HG02970 (cell line): ENCODE measurements around the gene HLA-A.
"Not testable (repeated sequence)": the region's sequence is repeated elsewhere in the genome, so short reads cannot be mapped to it uniquely, and the experiment has no call there.

Source experiments
- ATAC-seq: cut with Tn5 transposase; IDR thresholded peaks from one replicate; pipeline ENCODE4 v1.9.1; 2021; ENCODE audit warnings: mild to moderate bottlenecking, moderate library complexity, moderate number of reproducible peaks; ENCODE audit not compliant: unreplicated experiment, low FRiP score

The HLA-A gene

GRCh38 chr6:29930047-29930446 is 12.3 kb upstream of the HLA-A start:
- not testable (repeated sequence) for ATAC-seq

GRCh38 chr6:29933955-29934354 is 8.4 kb upstream of the HLA-A start:
- no peak for ATAC-seq

GRCh38 chr6:29935273-29935955 is 6.9 kb upstream of the HLA-A start:
- ATAC-seq = no peak

- ATAC-seq = no peak
These were observed 3.4 kb upstream of the HLA-A start for GRCh38 chr6:29938746-29939508.

- no peak for ATAC-seq
These were observed 1.3 kb upstream of the HLA-A start for GRCh38 chr6:29941016-29941415.

GRCh38 chr6:29941471-29941870 is 861 bp upstream of the HLA-A start:
- ATAC-seq = no peak

- no peak for ATAC-seq
These were observed 437 bp upstream of the HLA-A start for GRCh38 chr6:29941916-29942274.

- ATAC-seq = peak; percentile 2
These were observed 978 bp downstream of the HLA-A start for GRCh38 chr6:29943053-29943966.

- no peak for ATAC-seq
These were observed 3.0 kb downstream of the HLA-A start for GRCh38 chr6:29945281-29945820.

- no peak for ATAC-seq
These were observed 4.1 kb downstream of the HLA-A start for GRCh38 chr6:29946223-29947076.

- ATAC-seq = no peak
These were observed 5.0 kb downstream of the HLA-A start for GRCh38 chr6:29947077-29947980.

- ATAC-seq = no peak
These were observed 5.9 kb downstream of the HLA-A start for GRCh38 chr6:29948277-29948676.

GRCh38 chr6:29949934-29950333 is 7.6 kb downstream of the HLA-A start:
- no peak for ATAC-seq

- ATAC-seq = no peak
These were observed 9.6 kb downstream of the HLA-A start for GRCh38 chr6:29951882-29952281.

- no peak for ATAC-seq
These were observed 10.7 kb downstream of the HLA-A start for GRCh38 chr6:29953001-29953441.

- no peak for ATAC-seq
These were observed 11.4 kb downstream of the HLA-A start for GRCh38 chr6:29953686-29954085.

GRCh38 chr6:29954272-29954671 is 11.9 kb downstream of the HLA-A start:
- ATAC-seq = no peak

- ATAC-seq = no peak
These were observed 13.5 kb downstream of the HLA-A start for GRCh38 chr6:29955783-29956182.

- ATAC-seq = no peak
These were observed 14.2 kb downstream of the HLA-A start for GRCh38 chr6:29956518-29956917.
